Limb (tissue), 2 donors: ENCODE measurements around the gene TRAM2.

ENCODE experiments used
- DNase-seq, 2 donors: peaks; one replicate each; pipeline ENCODE4 v3.0.0-alpha.2; 2016; ENCODE audit errors: extremely low spot score in 2 of 2

Gene TRAM2

GRCh38 chr6:52547647-52548352, 29.1 kb downstream of the TRAM2 start:
- DNase-seq = no peak

GRCh38 chr6:52546678-52547077, 30.2 kb downstream of the TRAM2 start:
- DNase-seq = no peak

DNA sequence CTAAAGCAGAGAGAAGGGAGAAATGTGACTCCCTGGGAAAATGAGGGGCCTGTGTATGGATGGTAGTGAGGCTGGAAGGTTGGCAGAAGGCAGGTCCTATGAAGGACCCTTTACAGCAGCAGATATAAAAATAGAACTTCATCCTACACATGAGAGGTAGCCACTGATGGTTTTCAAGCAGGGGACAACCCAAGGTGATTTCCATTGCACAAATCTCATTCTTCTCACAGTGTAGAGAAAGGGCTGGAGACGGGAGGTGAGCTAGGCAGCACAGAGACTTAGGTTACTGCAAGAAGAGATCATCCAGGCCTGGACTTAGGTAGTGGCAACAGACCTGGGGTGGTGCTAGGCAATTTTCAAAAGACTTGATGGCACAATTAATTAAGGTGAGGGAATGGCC, 30.7 kb downstream of the TRAM2 start:
- DNase-seq = no peak

DNA sequence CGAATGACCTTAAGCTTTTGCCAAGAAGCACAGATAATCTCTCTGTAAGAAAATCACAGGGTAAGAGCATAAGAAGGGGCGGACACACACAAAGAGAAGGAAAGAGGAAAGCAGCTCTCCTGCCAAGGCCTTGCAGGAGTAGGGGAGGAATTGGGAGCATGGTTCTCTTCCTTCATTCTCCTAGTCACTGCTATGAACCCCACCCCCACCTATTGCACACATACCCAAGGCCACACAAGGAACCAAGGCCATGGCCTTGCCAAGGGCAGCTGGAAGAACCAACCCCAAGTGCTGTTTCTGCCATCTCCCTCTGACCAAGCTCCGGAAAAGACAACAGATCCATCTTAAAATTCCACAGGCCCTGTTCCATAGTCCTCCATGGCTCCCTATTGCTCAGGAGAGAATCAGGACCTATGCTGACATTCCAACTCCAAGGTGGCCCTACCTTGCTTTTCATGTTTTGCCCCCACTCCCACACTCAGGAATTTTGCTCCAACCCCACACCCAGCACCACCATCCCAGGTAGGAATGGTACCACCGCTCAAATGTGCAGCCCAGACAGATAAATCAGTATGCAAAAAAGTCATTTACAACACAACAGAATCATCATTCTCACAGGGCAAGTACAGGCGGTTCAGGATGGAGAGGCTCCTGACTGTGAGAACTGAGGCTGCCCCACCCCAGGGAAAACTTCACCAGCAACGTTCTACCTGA, 31.3 kb downstream of the TRAM2 start:
- DNase-seq = no peak

DNA sequence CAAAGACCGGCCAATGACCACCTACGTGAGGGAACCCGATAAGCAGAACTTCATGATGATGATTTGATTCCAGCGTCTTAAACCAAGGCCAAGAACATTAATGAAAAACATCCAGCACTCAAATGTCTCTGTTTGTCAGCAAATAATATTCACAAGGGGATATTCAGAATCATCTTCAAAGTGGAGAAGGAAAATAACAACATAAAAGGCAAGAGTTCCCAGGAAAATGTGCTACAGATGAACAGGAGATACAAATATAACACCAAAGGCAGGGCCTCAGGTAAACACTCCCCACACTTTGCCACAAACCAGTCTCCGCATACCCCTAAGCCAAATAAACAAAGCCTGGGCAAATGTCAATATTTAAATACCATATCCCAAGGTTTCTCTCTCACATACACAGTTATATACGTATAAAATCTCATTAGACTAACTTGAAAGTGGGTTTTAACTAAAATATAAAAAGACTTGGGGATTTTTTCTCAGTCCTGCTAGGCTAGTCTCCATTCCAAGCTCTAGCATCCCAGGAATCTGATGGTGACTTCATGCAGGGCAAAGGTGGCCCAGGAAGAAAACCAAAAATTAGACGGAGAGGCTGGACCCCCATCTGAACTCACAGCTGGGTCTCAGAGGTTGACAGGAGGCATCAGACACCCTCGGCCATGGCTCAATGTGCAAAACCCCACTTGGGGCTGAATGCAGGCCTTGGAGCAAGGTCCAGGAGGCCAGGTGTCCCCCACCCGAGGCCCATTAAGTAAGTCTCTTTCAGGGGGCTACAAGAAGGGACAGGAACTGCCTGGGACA, 32.1 kb downstream of the TRAM2 start:
- no peak for DNase-seq

GRCh38 chr6:52543729-52544601, 32.9 kb downstream of the TRAM2 start:
- DNase-seq = no peak

- DNase-seq = no peak
Measured at GRCh38 chr6:52543262-52543661, 33.6 kb downstream of the TRAM2 start.

DNA sequence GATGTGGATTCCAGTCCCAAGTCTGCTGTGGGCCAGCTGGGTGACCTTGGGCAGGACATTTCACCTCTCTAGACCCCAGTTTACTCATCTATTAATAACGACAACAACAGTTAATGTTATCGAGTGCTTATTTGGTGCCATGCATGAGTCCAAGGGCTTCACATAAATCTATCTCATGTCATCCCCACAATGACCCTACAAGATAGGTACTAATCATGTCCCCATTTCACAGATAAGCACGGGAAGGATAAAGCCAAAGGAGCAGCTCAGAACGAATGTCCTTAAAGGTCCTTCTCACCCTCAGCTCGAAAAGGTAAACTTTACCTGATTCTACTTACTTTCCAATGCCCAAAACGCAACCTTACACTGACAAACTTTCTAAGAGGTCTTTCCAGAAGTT, 35.7 kb downstream of the TRAM2 start:
- DNase-seq = no peak

DNA sequence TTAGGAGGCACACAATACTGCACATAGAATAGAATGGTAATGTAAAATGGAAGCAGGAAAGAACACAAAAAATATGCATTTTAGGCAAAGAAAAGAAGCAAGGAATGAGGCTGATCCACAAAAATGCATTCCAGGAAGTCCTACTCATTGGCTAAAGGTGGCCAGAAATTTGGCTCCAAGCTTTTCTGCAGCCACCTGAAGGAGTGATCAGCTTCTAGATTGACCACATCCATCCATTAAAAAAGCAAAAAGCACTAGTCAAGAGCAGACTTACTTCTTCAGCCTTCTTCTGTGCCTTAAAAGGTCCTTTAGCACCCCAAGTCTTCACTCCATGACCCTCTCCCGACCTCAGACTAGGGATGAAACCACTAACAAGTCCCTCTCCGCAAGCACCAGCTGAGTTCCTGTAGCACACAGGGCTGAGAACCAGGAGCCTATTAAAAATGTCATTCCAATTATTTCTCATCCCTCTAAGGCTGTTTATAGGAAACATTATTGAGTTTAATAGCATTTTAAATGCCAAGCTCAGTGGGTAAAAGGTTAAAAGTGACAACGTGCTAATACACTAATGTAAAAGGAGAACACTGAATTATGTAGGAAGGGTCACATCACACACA, 36.5 kb downstream of the TRAM2 start:
- DNase-seq = no peak

DNA sequence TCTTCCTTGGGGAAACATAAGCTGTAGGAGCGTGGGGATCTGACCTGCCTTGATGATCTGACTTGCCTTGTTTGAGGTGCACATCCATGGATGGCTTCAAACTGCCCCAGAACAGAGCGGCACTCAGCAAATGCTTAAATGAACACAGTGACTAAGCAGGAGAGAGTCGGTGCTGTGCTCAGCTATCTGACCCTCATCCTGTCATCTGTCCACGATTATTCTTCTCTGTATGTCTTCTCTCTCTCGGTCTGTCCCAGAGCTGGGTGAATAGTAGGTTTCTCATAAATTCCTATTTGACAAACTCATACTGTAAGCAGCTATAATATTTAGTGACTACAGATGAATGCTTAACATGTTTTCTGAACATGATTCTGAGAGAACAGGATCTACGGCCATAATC, 37.3 kb downstream of the TRAM2 start:
- no peak for DNase-seq

GRCh38 chr6:52538901-52539354, 37.9 kb downstream of the TRAM2 start:
- no peak for DNase-seq

GRCh38 chr6:52538252-52538900, 38.5 kb downstream of the TRAM2 start:
- no peak for DNase-seq

- DNase-seq = no peak
Measured at GRCh38 chr6:52537001-52537753, 39.7 kb downstream of the TRAM2 start.

DNA sequence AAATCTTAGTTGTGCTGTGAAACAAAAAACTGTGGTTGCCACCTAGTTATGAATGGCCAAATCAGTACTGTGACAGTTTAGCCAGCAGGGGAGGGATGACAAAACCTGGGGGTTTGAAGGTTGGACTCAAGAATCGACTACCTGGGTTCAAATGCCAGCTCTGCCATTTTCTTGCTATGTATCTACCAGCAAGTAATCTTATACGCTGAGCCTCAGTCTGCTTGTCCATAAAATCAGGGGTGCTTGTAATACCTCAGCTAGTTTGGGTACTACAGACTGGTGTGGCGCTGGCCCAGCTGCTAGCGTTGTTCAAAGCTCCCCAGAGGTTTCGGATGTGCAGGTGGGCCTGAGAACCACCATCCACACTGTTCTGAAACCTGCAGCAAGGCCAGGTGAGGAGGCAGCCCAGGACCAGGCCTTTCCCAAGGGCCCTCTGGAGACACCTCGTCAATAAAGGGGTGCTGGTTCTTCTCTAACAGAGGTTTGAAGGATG, 40.4 kb downstream of the TRAM2 start:
- no peak for DNase-seq

DNA sequence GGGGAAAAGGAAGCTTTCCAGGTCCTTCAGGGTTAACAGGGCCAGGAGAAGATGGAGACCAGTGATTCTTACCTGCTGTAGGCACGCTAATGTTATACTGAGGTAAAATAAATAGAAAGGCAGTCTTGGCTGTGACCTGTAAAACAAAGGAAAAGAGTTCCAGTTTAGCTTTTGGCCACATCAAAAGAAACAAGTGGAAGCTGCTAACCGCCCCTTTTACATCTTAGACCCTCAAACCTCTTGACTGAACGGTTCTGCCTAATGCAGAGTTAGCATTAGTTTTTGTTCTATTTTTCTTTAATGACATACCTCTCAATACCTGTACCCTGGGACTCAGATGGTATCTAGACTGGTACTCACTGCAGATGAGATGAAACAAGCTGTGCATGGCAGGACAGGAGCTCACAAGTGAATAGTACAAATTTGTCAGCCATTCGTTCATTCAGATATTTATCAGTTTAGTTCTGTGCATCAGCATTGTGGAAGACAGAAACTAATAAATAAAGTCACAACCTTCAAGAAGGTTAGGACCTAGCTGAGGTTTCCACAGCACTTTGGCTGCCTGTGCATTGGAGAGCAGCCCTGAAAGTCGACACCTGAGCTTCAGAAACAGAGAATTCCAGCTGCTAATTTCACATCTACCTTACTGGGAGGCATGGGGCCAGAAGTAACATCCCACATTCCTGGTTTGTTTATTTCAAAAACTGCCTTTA, 41.0 kb downstream of the TRAM2 start:
- no peak for DNase-seq

DNA sequence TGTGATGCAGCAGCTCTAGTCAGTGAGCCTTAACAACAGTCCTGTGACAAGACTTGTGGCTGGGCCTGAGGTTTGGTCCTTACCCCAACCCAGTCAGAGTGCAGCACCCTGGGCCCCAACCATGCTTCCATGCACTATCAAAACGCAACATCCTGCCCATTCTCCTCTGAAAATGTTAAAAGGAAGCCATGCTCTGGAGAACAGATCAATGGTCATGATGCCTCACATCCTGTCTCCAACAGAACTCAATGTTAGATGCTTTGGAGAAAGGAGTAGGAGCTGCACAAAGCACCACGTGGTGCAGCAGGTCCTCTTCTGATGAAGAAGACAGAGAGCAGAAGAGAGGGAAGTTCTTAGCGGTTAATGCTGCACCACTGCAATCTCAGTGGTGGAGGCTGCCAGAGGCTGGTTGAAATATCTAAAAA, 41.9 kb downstream of the TRAM2 start:
- no peak for DNase-seq

GRCh38 chr6:52534363-52534762, 42.5 kb downstream of the TRAM2 start:
- no peak for DNase-seq

DNA sequence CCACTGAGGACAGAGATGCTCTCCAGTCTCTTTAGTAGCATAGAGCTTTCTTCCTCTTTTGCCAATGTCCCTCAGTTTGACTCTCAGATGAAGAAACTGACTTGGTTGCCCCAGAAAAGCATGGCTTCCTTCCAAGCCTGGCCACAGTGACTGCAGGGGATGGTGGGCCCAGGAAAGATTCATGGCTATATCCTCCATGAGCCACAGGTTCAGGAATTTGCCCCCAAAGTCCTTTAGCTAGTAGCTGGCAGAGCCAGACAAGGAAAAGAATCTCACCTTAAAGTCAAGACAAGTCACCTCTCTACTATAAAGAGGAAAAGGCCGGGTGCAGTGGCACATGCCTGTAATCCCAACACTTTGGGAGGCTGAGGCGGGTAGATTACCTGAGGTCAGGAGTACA, 43.4 kb downstream of the TRAM2 start:
- no peak for DNase-seq

- no peak for DNase-seq
Measured at GRCh38 chr6:52532457-52532856, 44.4 kb downstream of the TRAM2 start.
